HG03025 (cell line): Measurements from ENCODE around the gene KCNK5.

ENCODE experiments used
- ATAC-seq: cut with Tn5 transposase; IDR thresholded peaks from one replicate; pipeline ENCODE4 v1.9.1; 2021; ENCODE audit warnings: mild to moderate bottlenecking, moderate library complexity; ENCODE audit not compliant: unreplicated experiment, low FRiP score

KCNK5 gene

GRCh38 chr6:39151211-39151610, 78.1 kb downstream of the KCNK5 start:
- ATAC-seq, result no peak

GRCh38 chr6:39144481-39145173, 84.6 kb downstream of the KCNK5 start:
- ATAC-seq, result no peak

- ATAC-seq, result no peak
Observed at GRCh38 chr6:39143238-39143930, 85.9 kb downstream of the KCNK5 start.

- ATAC-seq, result no peak
Observed at GRCh38 chr6:39140556-39141167, 88.6 kb downstream of the KCNK5 start.
